ENCODE measurements around the gene INPP5A. TPM values are rescaled to one million over a fixed set of nuclear protein-coding genes. Genes with fewer than 3 reads are reported as not detected.
"Not testable (repeated sequence)": the region's sequence is repeated elsewhere in the genome, so short reads cannot be mapped to it uniquely, and the experiment has no call there.

Gene INPP5A
- total RNA-seq, 2 experiments from 2014 or later: 9.9 TPM

DNA sequence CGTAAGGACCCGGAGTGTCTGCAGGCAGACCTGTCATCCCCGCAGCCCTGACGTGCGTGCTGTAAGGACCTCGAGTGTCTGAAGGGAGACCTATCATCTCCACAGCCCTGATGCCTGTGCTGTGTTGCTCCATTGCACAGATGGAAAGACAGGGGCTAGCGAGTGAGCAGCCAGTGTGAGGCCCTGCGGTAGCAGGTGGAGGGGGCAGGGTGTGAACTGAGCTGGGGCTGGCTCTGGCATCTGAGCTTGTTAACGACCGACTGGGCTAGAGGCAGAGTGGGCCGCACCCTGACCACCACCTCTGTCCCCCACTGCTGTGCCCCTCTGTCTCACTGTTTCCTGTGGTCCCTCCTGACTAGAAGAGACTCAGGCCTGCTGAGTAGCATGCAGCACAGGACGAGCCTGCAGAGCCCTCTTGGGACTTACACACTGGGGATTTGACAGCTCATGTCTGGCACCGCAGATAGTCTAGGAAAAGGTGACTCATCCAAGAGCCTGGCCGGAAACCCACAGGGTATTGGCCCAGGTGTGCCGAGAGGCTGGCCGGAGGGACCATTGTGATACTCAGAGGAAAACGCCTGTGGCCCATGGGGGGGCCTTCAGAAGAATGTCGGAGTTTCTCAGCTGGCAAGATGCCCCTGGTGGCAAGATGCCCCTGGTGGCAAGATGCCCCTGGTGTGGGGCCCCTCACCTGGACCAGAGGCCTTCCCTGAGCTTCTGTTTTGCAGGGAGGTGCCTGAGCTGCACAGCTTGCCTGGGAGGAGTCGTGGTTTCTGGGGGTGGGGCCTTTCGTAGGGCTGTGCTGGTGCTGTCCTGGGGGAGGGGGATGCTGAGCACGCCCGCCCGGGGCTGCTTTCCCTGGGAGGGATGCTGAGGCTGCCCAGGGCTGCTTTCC, 34.3 kb downstream of the INPP5A start:
- Mint-ChIP-seq H3K4me3 (peak overlapping the region; percentile 34), H3K9me3 (ENCODE audit: insufficient read depth) (no peaks in the 10 kb centered on the region), H3K27ac (peak overlapping the region; percentile 79), H3K27me3 (ENCODE audit: low read depth) (peaks cover 2% of the 10 kb centered on the region), H3K4me1 (ENCODE audit: low read depth) (peaks cover 8% of the 10 kb centered on the region), H3K36me3 (ENCODE audit: low read depth) (no peaks in the 10 kb centered on the region)
- DNase-seq: peak; percentile 82
- ChIA-PET POLR2A (interaction anchor here (1.3 kb wide), 1 partner anchor 33 kb away, joined by 8 read pairs; no protein-coding TSS in a partner anchor), CTCF (interaction anchor here (1.0 to 2.3 kb wide), 5 partner anchors 11 to 64 kb away, joined by 3 to 10 read pairs (median 4); no protein-coding TSS in a partner anchor)
- ATAC-seq: peak; percentile 88

DNA sequence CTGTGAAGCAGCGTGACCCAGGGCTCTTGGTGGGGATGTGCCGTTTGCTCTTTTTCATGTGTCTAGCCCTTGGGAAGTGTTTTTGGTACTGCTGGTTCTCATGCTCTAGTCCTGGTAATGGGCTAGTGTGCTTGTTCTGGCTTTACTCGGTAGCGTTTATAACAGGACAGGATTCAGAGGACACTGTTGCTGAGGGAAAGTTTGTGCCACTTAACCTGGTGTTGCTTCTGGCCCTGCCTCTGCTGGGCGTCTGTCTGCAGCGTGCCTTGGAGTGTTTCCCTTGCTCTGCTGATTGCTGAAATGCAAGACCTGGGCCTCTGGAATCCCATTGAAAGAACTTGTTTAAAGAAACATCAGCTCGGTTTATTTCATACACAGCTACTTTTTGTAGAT, 35.0 kb downstream of the INPP5A start:
- H3K27me3 Mint-ChIP-seq (ENCODE audit: low read depth): peaks cover 2% of the 10 kb centered on the region
- no peaks in the 10 kb centered on the region for H3K36me3 Mint-ChIP-seq (ENCODE audit: low read depth)
- CTCF ChIA-PET: interaction anchor here (1.0 to 1.8 kb wide), 4 partner anchors 11 to 64 kb away, joined by 3 to 4 read pairs (median 4); no protein-coding TSS in a partner anchor
- POLR2A ChIA-PET: interaction anchor here (1.3 kb wide), 1 partner anchor 33 kb away, joined by 8 read pairs; no protein-coding TSS in a partner anchor
- peaks cover 8% of the 10 kb centered on the region for H3K4me1 Mint-ChIP-seq (ENCODE audit: low read depth)
- no peak for ATAC-seq
- no peaks in the 10 kb centered on the region for H3K9me3 Mint-ChIP-seq (ENCODE audit: insufficient read depth)
- H3K27ac Mint-ChIP-seq: no peak overlapping the region
- no peak overlapping the region for H3K4me3 Mint-ChIP-seq
- no peak for DNase-seq

- H3K9me3 Mint-ChIP-seq (ENCODE audit: insufficient read depth); H3K36me3 Mint-ChIP-seq (ENCODE audit: low read depth); POLR2A ChIA-PET; H3K4me1 Mint-ChIP-seq (ENCODE audit: low read depth); H3K27me3 Mint-ChIP-seq (ENCODE audit: low read depth); H3K4me3 Mint-ChIP-seq; H3K27ac Mint-ChIP-seq; DNase-seq; ATAC-seq: not testable (repeated sequence)
- CTCF ChIA-PET: interaction anchor here (1.8 kb wide), 1 partner anchor 32 kb away, joined by 4 read pairs; no protein-coding TSS in a partner anchor
Measured at GRCh38 chr10:132572946-132573345, 35.4 kb downstream of the INPP5A start.

DNA sequence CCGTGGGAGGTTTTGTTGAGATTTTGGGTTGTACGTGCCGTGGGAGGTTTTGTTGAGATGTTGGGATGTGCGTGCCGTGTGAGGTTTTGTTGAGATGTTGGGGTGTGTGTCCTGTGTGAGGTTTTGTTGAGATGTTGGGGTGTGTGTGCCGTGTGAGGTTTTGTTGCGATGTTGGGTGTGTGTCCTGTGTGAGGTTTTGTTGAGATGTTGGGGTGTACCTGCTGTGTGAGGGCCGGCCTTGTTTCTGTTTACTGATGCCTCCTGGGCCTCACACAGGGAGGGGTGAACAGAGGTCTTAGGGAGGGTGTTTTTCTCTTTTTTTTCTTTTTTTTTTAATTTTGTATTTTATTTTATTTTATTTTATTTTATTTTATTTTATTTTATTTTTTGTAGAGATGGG, 36.7 kb downstream of the INPP5A start:
- peaks cover 17% of the 10 kb centered on the region for H3K4me1 Mint-ChIP-seq (ENCODE audit: low read depth)
- no peak overlapping the region for H3K27ac Mint-ChIP-seq
- ATAC-seq (no peak), DNase-seq (no peak)
- H3K27me3 Mint-ChIP-seq (ENCODE audit: low read depth): peaks cover 6% of the 10 kb centered on the region
- ChIA-PET CTCF (no interaction called here), POLR2A (no interaction called here)
- H3K9me3 Mint-ChIP-seq (ENCODE audit: insufficient read depth): no peaks in the 10 kb centered on the region
- no peaks in the 10 kb centered on the region for H3K36me3 Mint-ChIP-seq (ENCODE audit: low read depth)
- H3K4me3 Mint-ChIP-seq: no peak overlapping the region

DNA sequence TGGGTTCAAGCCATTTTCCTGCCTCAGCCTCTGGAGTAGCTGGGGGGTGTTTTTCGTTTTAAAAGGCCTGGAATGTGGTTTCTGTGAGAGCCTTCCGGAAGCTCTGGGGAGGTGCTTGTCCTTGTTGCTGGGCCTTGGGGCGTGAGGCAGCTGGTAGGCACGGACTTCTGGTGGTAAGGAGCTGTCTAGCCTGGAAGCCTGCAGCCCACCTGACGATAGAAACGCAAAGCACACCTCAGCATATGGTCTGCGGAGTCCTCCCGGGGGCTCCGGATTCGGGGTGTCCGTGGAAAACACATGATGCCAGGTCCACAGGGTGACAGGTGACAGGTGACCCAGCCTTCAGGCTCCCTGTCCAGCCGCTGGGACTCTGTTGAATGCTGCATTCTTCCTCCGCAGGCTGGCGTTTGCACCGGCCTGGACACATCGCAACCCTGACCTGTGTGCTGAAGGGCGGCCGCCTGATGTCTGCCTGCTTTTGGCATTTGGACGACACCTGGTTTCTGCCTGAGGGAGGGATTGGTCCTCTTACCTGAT, 37.3 kb downstream of the INPP5A start:
- no peak overlapping the region for H3K4me3 Mint-ChIP-seq
- H3K9me3 Mint-ChIP-seq (ENCODE audit: insufficient read depth): no peaks in the 10 kb centered on the region
- ATAC-seq (no peak), DNase-seq (no peak)
- peaks cover 6% of the 10 kb centered on the region for H3K27me3 Mint-ChIP-seq (ENCODE audit: low read depth)
- no peaks in the 10 kb centered on the region for H3K36me3 Mint-ChIP-seq (ENCODE audit: low read depth)
- ChIA-PET POLR2A (no interaction called here), CTCF (no interaction called here)
- peaks cover 17% of the 10 kb centered on the region for H3K4me1 Mint-ChIP-seq (ENCODE audit: low read depth)
- no peak overlapping the region for H3K27ac Mint-ChIP-seq

DNA sequence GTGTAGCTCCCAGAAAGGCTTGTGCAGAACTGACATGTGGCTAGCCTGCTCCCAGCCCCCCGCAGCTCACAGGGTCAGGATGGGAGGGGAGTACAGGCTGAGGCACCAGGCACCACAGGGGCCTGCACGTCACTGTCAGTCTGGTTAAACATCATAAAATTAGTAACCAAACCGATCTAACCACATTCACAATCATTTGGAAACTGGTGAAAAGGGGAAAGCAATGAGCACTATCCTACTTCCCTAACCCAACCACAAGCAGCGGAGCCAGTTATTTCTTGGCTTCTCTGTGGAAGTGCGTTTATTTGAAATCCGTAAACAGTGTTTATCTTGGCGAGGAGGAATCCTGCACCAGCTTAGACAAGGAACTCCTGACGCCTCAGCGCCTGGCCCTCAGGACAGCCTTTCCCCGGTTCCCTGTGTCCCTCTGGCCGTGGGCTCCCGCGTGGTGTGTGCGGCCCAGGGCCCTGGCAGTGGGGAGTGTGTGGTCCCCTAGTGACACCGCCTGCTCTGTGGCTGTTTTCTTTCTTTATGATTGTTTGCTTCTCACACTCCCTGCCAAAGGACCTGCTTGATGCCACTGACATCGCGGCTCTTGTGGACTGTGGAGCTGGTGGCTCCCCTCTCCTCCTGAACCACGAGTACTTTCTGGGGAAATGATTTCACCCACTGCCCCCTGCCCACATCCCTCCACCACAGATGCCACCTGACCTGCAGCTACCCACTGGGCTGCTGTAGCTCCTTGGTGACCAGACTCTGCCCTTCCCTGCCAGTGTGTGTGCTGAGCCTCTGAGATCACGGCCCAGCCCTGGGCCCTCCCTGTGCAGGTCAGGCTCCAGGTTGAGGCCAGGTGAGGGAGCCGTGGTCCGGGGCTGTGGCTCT, 38.0 kb downstream of the INPP5A start:
- H3K4me3 Mint-ChIP-seq: no peak overlapping the region
- ATAC-seq (peak; percentile 20), DNase-seq (peak; percentile 41)
- peaks cover 4% of the 10 kb centered on the region for H3K36me3 Mint-ChIP-seq (ENCODE audit: low read depth)
- H3K27ac Mint-ChIP-seq: peak overlapping the region; percentile 8
- CTCF ChIA-PET: interaction anchor here (0.9 kb wide), 1 partner anchor 24 kb away, joined by 4 read pairs; no protein-coding TSS in a partner anchor
- no peaks in the 10 kb centered on the region for H3K9me3 Mint-ChIP-seq (ENCODE audit: insufficient read depth)
- POLR2A ChIA-PET: no interaction called here
- H3K27me3 Mint-ChIP-seq (ENCODE audit: low read depth): peaks cover 10% of the 10 kb centered on the region
- peaks cover 17% of the 10 kb centered on the region for H3K4me1 Mint-ChIP-seq (ENCODE audit: low read depth)

GRCh38 chr10:132576671-132577349, 39.2 kb downstream of the INPP5A start:
- H3K27ac Mint-ChIP-seq: peak overlapping the region; percentile 51
- H3K4me3 Mint-ChIP-seq: no peak overlapping the region
- H3K27me3 Mint-ChIP-seq (ENCODE audit: low read depth): peaks cover 10% of the 10 kb centered on the region
- POLR2A ChIA-PET: no interaction called here
- H3K36me3 Mint-ChIP-seq (ENCODE audit: low read depth): peaks cover 7% of the 10 kb centered on the region
- CTCF ChIA-PET: no interaction called here
- H3K9me3 Mint-ChIP-seq (ENCODE audit: insufficient read depth): no peaks in the 10 kb centered on the region
- ATAC-seq: no peak
- H3K4me1 Mint-ChIP-seq (ENCODE audit: low read depth): peaks cover 17% of the 10 kb centered on the region
- DNase-seq: no peak

DNA sequence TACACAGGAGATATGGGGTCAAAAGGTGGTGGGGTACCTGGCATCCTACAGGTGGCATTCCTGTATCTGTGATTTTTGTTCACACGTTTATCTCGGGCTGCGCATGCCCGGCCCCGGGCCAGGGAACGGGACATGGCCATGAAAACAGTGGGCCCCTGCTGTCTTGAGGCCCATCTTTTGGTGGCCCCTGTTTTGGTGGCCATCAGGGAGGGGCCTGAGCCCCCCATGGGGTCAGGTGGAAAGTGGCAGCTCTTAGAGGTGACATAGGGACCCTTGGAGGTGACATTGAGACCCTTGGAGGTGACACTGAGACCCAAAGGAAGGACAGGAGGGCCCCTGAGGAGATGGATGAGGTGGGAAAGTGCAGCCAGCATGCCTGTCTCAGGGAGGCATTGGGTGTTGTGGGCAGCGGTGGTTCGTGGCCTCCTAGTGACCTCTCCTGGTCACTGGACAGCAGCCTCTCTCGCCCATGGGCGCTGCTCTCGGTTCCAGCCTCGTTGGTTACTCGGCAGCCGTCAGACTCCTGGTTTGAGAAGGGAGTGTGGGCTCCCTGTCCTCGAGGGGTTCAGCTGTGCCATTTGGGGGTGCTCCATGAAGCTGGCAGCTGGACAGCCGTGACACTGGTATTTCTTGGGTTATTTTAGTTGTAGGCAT, 39.9 kb downstream of the INPP5A start:
- H3K36me3 Mint-ChIP-seq (ENCODE audit: low read depth): peaks cover 7% of the 10 kb centered on the region
- H3K4me3 Mint-ChIP-seq: no peak overlapping the region
- ChIA-PET POLR2A (no interaction called here), CTCF (no interaction called here)
- no peak overlapping the region for H3K27ac Mint-ChIP-seq
- no peaks in the 10 kb centered on the region for H3K9me3 Mint-ChIP-seq (ENCODE audit: insufficient read depth)
- peaks cover 17% of the 10 kb centered on the region for H3K4me1 Mint-ChIP-seq (ENCODE audit: low read depth)
- H3K27me3 Mint-ChIP-seq (ENCODE audit: low read depth): peaks cover 10% of the 10 kb centered on the region
- DNase-seq (no peak), ATAC-seq (no peak)

DNA sequence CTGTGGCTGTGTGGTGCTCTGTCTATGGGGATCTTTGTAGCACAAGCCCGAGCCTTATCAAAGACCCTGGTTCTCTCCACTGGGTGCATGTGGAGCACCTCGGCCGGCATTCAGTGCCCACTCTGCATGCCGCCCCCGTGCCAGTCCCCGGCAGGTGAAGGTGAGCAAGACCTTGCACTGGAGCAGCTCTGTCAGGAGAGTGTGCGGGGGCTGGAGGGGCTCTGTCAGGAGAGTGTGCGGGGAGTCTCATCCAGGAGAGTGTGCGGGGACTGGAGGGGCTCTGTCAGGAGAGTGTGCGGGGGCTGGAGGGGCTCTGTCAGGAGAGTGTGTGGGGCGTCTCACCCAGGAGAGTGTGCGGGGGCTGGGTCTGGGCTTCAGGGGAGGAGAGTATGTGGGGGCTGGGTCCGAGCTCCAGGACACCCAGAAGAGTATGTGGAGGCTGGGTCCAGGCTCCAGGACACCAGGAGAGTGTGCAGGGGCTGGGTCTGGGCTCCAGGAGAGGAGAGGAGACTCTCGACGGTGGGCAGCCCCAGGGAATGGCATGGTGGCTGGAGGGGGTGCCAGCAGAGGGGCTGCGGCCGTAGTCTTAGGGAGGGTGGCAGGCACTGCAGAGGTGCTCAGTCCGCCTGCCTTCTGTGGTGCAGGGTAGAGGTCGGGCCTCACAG, 40.8 kb downstream of the INPP5A start:
- ATAC-seq: no peak
- Mint-ChIP-seq H3K27me3 (ENCODE audit: low read depth) (peaks cover 10% of the 10 kb centered on the region), H3K27ac (no peak overlapping the region), H3K36me3 (ENCODE audit: low read depth) (peaks cover 7% of the 10 kb centered on the region), H3K9me3 (ENCODE audit: insufficient read depth) (no peaks in the 10 kb centered on the region), H3K4me3 (no peak overlapping the region), H3K4me1 (ENCODE audit: low read depth) (peaks cover 17% of the 10 kb centered on the region)
- POLR2A ChIA-PET: no interaction called here
- CTCF ChIA-PET: no interaction called here
- DNase-seq: no peak

DNA sequence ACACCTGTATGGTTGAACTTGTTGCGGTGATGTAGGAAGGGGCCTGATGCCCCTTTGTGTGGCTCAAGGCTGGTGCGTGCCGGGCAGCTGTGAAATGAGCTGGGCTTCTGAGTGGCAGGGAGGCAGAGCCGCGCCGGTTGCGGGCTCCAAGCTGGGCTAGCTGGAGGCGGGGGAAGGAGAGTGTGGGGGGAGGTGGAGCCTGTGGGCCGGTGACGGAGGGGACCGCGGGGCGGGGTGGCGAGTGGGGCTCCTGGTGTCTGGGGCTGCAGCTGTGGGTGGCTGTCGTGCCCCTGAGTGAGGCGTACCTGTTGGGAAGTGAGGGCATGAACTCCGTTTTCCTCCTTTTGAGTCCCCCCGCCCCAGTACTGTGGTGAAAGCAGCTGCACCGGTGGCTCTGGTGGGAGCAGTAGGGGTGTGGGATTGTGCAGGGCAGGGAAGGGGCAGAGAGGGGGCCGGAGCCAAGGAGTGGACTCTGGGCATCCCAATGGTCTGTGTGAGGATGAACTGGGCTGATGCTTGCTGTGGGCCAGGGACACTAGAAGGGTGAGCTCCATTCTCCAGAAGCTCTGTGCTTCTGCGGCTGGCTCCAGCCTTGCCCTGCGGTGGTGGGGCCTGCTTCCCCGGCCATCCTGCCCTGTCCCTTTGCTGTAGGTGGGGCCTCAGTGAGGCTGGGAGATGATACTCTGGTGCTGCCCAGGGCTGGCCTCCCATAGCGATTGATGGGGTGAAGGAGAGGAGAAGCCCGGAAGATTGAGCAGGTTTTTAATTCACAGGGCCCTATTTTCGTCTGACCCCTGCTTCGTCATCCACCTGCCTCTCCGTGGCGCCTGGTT, 41.7 kb downstream of the INPP5A start:
- Mint-ChIP-seq H3K36me3 (ENCODE audit: low read depth) (peaks cover 7% of the 10 kb centered on the region), H3K27me3 (ENCODE audit: low read depth) (peaks cover 13% of the 10 kb centered on the region), H3K9me3 (ENCODE audit: insufficient read depth) (no peaks in the 10 kb centered on the region), H3K4me1 (ENCODE audit: low read depth) (peaks cover 17% of the 10 kb centered on the region), H3K27ac (no peak overlapping the region), H3K4me3 (no peak overlapping the region)
- DNase-seq (no peak), ATAC-seq (no peak)
- POLR2A ChIA-PET: no interaction called here
- CTCF ChIA-PET: no interaction called here
